GM19467 (cell line): Measurements from ENCODE around the gene CDC42EP4.

Experiments
- ATAC-seq: cut with Tn5 transposase; IDR thresholded peaks from one replicate; pipeline ENCODE4 v1.9.1; 2021; ENCODE audit warnings: mild to moderate bottlenecking, moderate library complexity; ENCODE audit not compliant: unreplicated experiment

The CDC42EP4 gene

DNA sequence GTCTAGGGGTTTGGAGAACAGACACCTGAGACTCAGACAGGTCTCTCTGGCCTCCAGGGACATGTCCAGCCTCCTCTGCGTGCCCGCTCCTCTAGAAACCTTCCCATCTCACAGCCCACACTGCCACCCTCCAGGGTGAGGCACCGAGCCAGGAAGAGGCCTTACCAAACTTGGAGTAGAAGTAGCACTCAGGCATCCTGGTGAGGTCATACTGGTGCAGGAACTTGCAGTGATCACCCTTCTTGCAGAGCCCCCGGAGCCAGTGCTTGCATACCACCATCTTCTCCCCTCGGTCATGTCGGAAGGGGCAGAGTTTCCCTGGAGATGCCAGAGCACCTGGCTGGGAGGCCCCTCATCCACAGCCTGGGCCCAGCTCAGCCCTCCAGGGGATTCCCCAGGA, 54.3 kb downstream of the CDC42EP4 start:
- no peak for ATAC-seq

DNA sequence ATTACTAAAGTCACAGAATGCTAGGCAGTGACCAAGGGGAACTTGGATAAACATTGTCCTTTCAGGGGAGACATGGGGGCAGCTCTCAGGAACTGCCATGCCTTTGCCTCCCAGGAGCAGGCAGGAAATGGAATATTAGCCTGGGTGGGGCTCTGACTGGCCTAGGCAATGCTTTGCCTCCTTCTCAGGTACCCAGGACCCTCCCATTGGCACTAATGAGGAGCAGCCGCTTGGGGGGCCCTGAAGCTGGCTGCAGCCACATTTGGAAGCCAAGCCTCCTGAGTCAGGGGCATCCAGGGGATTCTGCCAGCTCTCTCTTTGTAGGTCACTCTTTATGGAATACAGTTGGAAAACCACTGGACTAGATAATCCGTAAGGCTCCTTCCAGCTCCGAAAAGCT, 55.6 kb downstream of the CDC42EP4 start:
- ATAC-seq, result no peak

GRCh38 chr17:73255671-73256181, 56.1 kb downstream of the CDC42EP4 start:
- no peak for ATAC-seq

DNA sequence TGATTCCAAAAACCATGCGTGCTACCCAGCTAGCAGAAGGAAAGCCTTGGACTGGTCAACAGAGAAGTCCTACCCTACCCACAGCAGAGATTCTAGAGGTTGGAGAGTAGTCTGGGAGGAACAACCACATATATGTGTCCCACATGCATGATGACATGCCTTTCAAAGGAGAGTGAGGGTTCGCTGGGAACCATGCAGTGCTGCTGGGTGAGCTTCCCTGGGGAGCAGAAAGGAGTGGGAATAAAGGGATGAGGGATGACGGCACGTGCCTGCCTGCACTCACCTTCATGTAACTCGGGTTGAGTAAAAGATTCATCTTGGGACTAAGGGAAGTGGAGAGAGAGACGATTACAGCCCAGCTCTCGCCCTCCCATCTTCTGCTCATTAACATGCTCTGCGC, 59.9 kb downstream of the CDC42EP4 start:
- ATAC-seq, result no peak

GRCh38 chr17:73250851-73251640, 60.8 kb downstream of the CDC42EP4 start:
- no peak for ATAC-seq

DNA sequence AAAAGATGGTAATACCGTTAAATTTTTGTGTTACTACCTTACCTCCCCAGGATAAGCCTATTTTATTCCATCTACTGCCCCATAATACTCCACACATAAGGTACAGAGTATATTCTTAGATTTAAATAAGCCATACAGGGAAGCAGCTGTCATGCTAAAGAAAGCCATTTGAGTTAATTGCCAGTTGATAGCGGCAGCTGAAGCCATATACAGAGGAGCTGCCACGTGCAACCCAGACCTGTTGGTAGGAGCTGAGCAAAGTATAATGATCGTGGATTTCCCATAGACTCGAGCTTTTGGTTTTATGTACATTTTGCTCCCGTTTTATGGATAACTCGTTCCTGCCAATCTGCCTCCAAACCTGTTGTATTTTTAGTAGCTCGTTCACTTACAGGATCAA, 62.1 kb downstream of the CDC42EP4 start:
- no peak for ATAC-seq

- no peak for ATAC-seq
These were observed 63.3 kb downstream of the CDC42EP4 start for GRCh38 chr17:73248532-73248931.

- ATAC-seq, result no peak
These were observed 64.1 kb downstream of the CDC42EP4 start for GRCh38 chr17:73247726-73248125.

GRCh38 chr17:73240561-73240960, 71.2 kb downstream of the CDC42EP4 start:
- ATAC-seq, result no peak

DNA sequence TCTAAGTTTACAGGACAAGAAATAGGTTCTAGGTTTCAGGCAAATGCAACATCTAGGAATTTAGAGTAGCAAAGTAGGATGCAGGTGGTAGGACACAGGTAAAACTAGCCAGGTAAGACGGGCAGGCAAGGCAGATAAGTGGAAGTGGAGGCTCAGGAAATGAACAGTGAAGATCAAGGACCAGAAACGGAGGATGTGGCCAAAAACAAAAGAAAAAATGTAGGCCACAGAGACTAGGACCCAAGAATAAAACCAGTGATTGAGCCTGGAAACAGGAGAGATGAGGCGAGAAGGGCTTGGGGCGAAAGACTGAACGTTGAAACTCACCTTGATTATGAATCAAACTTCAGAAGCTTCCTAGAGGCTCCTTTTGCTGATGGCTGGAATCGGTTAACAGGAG, 74.1 kb downstream of the CDC42EP4 start:
- ATAC-seq, result no peak

GRCh38 chr17:73234736-73235135, 77.1 kb downstream of the CDC42EP4 start:
- ATAC-seq, result no peak
